Body of pancreas (tissue), 4 donors: ENCODE results near the gene NUMA1. TPM values are rescaled to one million over a fixed set of nuclear protein-coding genes. Genes with fewer than 3 reads are reported as not detected.

Source experiments
- ATAC-seq: fragments of 150-250 bp; one replicate; pipeline ENCODE4 v1.9.1; 2016
- DNase-seq, 4 donors: peaks; one replicate each; pipeline ENCODE4 v3.0.0-alpha.2; 2019
- H3K27ac ChIP-seq, 4 donors: fragments of 200-600 bp; sonication (generic); 1 replicate in 3 of 4; 2 replicates in 1 of 4; pipeline versions ENCODE4 v1.5.1 to v1.6.1; 2016 to 2019; ENCODE audit warnings: mild to moderate bottlenecking in 1 of 4, mixed read lengths in 1 of 4, moderate library complexity in 1 of 4
- H3K27me3 ChIP-seq, 2 donors: fragments of 200-600 bp; sonication (generic); one replicate each; pipeline ENCODE4 v1.6.0; 2016; ENCODE audit warnings: mild to moderate bottlenecking in 1 of 2
- H3K36me3 ChIP-seq, 2 donors: fragments of 200-600 bp; sonication (generic); replicated peaks in 1 of 2; 2 replicates each; pipeline ENCODE4 v1.5.1; 2016; ENCODE audit warnings: low read depth in 2 of 2; ENCODE audit not compliant: insufficient read depth in 1 of 2
- H3K4me1 ChIP-seq: fragments of 200-600 bp; sonication (generic); one replicate; pipeline ENCODE4 v1.6.0; 2016
- H3K4me3 ChIP-seq, 2 donors: fragments of 200-600 bp; sonication (generic); 1 replicate in 1 of 2; 2 replicates in 1 of 2; pipeline ENCODE4 v1.5.1; 2016 to 2019
- H3K9me3 ChIP-seq, 3 donors: fragments of 200-600 bp; sonication (generic); 1 replicate in 2 of 3; 2 replicates in 1 of 3; pipeline ENCODE4 v1.5.1; 2016
- POLR2A ChIP-seq, 3 donors: fragments of 450-650 bp; IDR thresholded peaks; one replicate each; pipeline ENCODE4 v1.6.1; 2016; ENCODE audit warnings: antibody characterized with exemption in 3 of 3, mild to moderate bottlenecking in 2 of 3
- WGBS, 2 donors: methylation state at CpG; one replicate each; pipeline ENCODE4 v1.1.5; 2017; 5-methylcytosine and 5-hydroxymethylcytosine counted together
- intact Hi-C: fragments of 100-400 bp; cut with DNase I; formaldehyde crosslinking; loops from one replicate; pipeline ENCODE4 v1.15.1; 2023
- total RNA-seq, 2 donors: library from RNA; depleted of rRNA; stranded (reverse); fragments of >200 nt; gene quantifications; one replicate each; pipeline ENCODE4 v1.1.0, GENCODE V29; 2016
- TF ChIP-seq, protein P1 (sequence below), 7 experiments: fragments of 450-650 bp in 4 of 7; fragments of 200-600 bp in 3 of 7; sonication (generic) in 3 of 7; IDR thresholded peaks; one replicate each; pipeline ENCODE4 v1.5.1; 2016 to 2019; ENCODE audit warnings: antibody characterized with exemption in 7 of 7

Gene NUMA1
- total RNA-seq, 2 donors from 2014 or later: 173 to 191 TPM

DNA sequence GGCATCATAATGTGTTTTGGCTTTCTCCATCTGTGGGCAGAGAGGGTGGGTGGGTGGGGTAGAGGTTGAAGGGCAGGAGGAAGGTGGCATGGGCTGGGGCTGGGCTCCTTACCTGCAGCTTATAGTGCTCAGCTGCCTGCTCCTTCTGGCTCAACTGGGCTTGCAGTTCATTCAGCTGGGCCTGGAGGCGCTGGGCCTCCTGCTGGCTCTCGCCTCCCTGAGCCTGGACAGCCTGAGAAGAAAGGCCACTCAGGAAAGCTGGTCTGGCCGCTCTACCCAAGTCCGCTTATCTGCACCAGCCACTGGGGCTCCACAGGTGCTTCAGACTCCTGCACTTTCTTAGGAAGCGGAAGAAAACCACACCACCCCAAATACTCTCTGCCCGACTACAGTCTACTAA, 71.2 kb downstream of the NUMA1 start:
- DNase-seq (peak in 1 of 4 donors; percentile 10), ATAC-seq (no peak)

DNA sequence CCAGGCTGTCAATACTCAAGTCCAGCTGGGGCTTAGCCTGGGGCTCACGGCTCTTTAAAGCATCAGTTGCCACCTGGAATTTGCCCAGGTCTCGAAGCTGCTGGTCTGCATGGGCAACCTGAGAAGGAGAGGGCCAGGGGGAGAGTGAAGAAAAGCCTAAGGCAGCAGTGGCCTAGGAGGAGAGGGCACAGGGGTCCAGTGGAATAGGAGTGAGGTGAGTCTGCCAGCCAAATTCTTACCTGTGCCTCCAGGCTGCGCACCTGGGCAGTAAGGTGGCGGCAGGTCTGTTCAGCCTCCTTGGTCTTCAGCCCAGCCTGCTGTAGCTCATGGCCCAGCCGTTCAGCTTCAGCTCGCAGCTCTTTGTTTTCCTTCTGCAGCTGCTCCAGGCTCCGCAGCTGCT, 71.6 kb downstream of the NUMA1 start:
- 72 to 75% methylated on average over 6 to 7 of the region's 7 CpGs for WGBS, 2 donors
- intact Hi-C loops: no loop called here
- no peaks in the 10 kb centered on the region for H3K9me3 ChIP-seq
- no peak overlapping the region for H3K27ac ChIP-seq
- DNase-seq (peak in 1 of 4 donors; percentile 5), ATAC-seq (no peak)
- peaks cover 16% of the 10 kb centered on the region for H3K4me1 ChIP-seq
- H3K36me3 ChIP-seq: peaks cover 48 to 70% of the 10 kb centered on the region in 2 donors
- TF ChIP-seq POLR2A (IDR thresholded peaks at IDR 0.05): no peak
- TF ChIP-seq, protein P1, sequence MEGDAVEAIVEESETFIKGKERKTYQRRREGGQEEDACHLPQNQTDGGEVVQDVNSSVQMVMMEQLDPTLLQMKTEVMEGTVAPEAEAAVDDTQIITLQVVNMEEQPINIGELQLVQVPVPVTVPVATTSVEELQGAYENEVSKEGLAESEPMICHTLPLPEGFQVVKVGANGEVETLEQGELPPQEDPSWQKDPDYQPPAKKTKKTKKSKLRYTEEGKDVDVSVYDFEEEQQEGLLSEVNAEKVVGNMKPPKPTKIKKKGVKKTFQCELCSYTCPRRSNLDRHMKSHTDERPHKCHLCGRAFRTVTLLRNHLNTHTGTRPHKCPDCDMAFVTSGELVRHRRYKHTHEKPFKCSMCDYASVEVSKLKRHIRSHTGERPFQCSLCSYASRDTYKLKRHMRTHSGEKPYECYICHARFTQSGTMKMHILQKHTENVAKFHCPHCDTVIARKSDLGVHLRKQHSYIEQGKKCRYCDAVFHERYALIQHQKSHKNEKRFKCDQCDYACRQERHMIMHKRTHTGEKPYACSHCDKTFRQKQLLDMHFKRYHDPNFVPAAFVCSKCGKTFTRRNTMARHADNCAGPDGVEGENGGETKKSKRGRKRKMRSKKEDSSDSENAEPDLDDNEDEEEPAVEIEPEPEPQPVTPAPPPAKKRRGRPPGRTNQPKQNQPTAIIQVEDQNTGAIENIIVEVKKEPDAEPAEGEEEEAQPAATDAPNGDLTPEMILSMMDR (IDR thresholded peaks at IDR 0.05): no peak
- no peaks in the 10 kb centered on the region for H3K27me3 ChIP-seq
- no peak overlapping the region for H3K4me3 ChIP-seq

More for the DNA sequence above, 71.2 kb downstream of the NUMA1 start:
- H3K4me3 ChIP-seq: no peak overlapping the region
- H3K27ac ChIP-seq: no peak overlapping the region
- WGBS, 2 donors: 87 to 100% methylated on average over 6 of the region's 6 CpGs
- H3K27me3 ChIP-seq: no peaks in the 10 kb centered on the region
- TF ChIP-seq, protein P1 (IDR thresholded peaks at IDR 0.05): no peak
- TF ChIP-seq POLR2A (IDR thresholded peaks at IDR 0.05): no peak
- no peaks in the 10 kb centered on the region for H3K9me3 ChIP-seq
- H3K4me1 ChIP-seq: peaks cover 18% of the 10 kb centered on the region
- intact Hi-C loops: no loop called here
- peaks cover 44 to 68% of the 10 kb centered on the region in 2 donors for H3K36me3 ChIP-seq

DNA sequence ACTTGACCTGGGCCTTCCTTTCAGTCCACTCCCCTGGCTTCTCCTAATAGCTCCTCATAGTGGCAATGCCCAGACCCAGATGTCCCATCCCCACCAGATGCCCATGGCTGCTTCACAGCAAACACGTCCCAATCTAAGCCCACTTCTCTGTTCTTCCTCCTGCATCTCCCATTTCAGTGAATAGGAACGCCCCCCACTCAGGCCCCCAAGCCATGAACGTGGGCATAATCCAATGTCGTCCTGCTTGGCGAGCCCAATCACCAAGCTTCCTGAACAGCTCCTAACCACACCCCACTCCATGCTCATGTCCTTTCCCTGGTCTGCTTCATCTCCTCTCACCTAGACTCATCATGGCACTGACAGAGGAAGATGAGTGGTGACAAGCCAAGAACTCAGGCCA, 72.8 kb downstream of the NUMA1 start:
- no peak overlapping the region for H3K27ac ChIP-seq
- intact Hi-C loops: no loop called here
- 81 to 89% methylated on average over 5 of the region's 5 CpGs for WGBS, 2 donors

DNA sequence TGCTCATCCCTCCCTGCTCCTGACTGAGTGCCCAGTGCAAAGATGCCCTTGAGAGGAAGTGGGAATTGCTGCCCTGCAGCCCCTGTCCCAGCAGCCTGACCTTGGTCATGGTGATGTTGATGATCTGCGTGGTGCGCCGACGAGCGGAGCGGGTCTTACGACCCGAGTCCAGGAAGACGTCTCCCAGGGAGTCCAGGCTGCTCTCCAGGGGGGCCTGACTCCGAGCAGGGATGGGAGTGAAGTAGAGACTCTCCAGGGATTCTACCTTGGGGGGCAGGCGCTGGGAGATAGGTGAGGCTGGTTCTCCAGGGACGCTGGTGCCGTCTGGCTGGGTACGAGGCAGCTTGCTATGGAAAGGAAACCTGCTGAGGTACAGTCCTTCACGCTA, 73.3 kb downstream of the NUMA1 start:
- H3K36me3 ChIP-seq: peaks cover 54 to 71% of the 10 kb centered on the region in 2 donors
- H3K27ac ChIP-seq: no peak overlapping the region
- no peak overlapping the region for H3K4me3 ChIP-seq
- whole genome bisulfite sequencing, 2 donors: 84 to 97% methylated on average over 7 to 15 of the region's 15 CpGs
- intact Hi-C loops: no loop called here
- ATAC-seq: no peak
- H3K27me3 ChIP-seq: no peaks in the 10 kb centered on the region
- DNase-seq: no peak
- TF ChIP-seq, protein P1 (IDR thresholded peaks at IDR 0.05): no peak
- TF ChIP-seq POLR2A (IDR thresholded peaks at IDR 0.05): no peak
- H3K9me3 ChIP-seq: no peaks in the 10 kb centered on the region
- H3K4me1 ChIP-seq: no peaks in the 10 kb centered on the region

More for the DNA sequence above, 72.8 kb downstream of the NUMA1 start:
- no peaks in the 10 kb centered on the region for H3K27me3 ChIP-seq
- H3K4me3 ChIP-seq: no peak overlapping the region
- ATAC-seq: no peak
- H3K4me1 ChIP-seq: peaks cover 4% of the 10 kb centered on the region
- no peak for DNase-seq
- H3K36me3 ChIP-seq: peaks cover 54 to 74% of the 10 kb centered on the region in 2 donors
- TF ChIP-seq, protein P1 (IDR thresholded peaks at IDR 0.05): no peak
- TF ChIP-seq POLR2A (IDR thresholded peaks at IDR 0.05): no peak
- H3K9me3 ChIP-seq: no peaks in the 10 kb centered on the region

DNA sequence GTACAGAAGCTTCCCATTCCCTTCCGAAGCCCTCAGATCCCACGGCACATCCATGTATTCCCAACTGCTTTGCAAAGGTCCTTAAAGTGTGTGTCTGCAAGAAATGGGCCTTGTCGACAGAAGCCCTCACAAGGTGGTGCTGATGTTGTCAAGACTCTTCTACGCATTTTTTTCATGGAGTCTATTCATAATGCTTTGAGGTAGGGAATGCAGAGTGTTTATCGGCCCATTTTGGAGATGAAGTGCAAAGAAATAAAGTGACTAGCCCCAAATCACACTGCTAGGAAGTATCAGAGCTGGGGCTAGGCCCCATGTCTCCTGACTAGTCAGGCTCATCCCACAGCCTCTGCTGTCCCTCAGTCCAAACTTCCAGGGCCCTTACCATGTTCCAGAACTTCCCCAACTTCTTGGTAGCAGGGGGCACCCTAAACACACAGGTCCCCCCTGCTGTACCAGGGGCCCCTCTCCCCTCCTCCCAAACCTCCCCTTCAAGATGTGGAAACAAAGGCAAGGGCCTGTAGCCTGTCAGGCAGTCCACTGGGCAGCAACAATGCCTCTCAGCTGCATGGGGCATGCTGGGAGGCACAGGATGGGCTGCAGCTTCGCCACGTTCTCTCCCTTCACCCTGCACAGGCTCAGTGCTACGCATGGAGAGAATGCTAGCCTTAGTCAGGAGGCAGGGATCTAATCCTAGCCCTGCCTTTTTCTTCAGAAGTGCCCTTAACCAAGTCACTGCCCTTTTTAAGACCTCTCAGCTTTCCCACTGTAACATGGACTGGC, 73.8 kb downstream of the NUMA1 start:
- Histone ChIP-seq H3K9me3 (no peaks in the 10 kb centered on the region), H3K27ac (no peak overlapping the region), H3K36me3 (peaks cover 54 to 67% of the 10 kb centered on the region in 2 donors), H3K4me3 (no peak overlapping the region), H3K4me1 (no peaks in the 10 kb centered on the region), H3K27me3 (no peaks in the 10 kb centered on the region)
- TF ChIP-seq, protein P1 (IDR thresholded peaks at IDR 0.05): no peak
- TF ChIP-seq POLR2A (IDR thresholded peaks at IDR 0.05): no peak
- intact Hi-C loops: no loop called here
- ATAC-seq: no peak
- 87 to 90% methylated on average over 8 of the region's 8 CpGs for WGBS, 2 donors
- DNase-seq: no peak
